RKO (cell line): ENCODE measurements around the gene EIPR1.

Source experiments
- DNase-seq: peaks from one replicate; pipeline ENCODE4 v3.0.0-alpha.2; 2016; ENCODE audit warnings: low spot score

EIPR1 gene

DNA sequence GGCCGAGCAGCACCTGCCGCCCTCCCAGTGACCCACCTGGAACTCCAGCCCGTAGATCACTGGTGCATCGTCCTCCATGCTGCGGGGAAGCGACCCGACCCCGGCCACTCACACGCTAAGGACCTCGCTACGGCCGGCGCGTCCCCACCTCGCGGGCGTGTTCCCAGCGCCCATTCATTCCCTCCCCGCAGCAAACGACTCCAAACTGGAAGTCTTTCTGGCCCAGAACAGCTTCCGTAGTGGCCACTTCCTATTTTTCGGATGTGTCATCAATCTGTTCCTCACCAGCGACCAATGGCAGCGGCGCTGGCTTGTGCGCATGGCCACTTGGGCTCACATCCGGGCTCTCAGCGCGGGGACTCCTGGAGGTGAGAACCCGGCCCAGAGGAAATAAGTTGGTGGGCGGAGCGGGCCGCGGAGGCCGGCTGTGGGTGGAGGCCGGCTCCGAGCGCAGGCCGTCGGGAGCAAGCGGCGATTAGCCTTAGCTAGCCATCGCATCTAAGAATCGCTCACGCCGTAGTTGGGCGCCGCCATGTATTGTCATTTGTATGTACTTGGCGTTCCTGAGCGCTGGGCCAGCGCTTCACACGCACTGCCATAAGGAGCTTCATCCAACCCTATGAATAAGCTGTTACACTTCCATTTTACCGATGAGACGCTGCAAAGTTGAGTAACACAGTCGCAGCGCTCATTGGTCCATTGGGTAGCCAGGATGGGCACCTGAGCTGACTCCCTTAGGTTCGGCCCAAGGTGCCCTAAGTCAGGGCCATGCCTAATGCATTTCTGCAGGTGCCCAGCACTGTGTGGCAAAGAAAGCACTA, at the start of gene EIPR1:
Gene EIPR1 (minus strand): TSS at position 207 of the 821 bp plus-strand sequence. CDS start 129 bp downstream, at position 78.
- DNase-seq: peak; percentile 94

DNA sequence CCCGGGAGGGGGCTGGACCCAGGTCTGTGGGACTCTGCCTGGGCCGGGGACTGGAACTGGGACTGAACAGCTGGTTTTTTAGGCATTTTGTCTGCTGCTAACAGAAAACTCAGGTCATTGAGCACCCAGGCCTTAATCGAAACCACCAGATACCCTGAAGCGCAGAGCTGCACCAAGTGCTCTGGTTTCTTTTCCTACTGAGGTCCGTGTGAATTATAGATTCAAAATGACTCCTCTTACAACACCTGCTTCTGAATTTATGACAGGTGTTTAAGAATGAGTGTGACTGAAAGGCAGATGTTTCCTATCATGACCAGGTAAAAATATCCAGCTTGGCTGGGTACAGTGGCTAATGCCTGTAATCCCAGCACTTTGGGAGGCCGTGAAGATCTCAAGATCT, 49.7 kb upstream of the EIPR1 start:
- DNase-seq: no peak

DNA sequence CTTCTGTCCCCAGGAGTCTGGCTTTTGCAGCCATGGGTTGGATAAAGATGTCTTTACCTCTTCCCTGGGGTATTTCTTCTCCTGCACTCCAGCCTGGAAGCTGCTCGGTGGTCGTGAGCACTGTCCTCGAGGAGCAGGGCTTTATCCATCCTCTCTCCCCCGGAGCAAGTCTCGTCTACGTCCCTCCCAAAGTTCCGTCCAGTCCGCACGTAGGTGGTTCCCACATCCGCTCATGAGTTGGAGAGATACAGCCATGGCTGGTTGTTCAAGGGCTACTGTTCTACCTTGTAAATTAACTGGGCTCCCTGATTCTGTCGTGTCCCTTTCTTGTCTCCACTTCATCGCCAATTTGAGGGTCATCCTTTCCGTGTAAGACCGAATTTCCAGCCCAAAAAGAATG, 49.0 kb upstream of the EIPR1 start:
- DNase-seq: no peak

DNA sequence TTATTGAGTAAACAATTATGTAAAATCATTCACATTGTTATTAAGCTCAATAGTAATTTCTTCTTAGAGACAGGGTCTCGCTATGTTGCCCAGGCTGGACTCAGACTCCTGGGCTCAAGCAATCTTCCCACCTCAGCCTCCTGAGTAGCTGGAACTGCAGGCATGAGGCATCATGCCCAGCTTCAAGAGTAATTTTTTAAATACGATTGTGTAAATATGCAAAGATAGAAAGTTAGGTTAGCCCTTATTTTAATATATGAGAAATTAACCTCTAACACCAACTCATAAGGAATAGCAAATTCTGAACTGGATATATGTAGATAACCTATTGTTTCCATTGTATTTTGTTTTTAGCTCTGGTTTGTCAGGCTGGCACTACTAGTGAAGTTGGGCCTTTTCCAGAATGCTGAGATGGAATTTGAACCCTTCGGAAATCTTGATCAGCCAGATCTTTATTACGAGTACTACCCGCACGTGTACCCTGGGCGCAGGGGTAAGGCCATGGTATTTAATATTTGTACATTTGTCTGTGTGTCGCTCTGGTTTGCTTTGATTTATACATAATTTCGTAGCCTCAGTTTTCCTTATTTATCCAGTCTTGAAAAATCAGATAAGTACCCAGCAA, 46.7 kb upstream of the EIPR1 start:
- DNase-seq: no peak

DNA sequence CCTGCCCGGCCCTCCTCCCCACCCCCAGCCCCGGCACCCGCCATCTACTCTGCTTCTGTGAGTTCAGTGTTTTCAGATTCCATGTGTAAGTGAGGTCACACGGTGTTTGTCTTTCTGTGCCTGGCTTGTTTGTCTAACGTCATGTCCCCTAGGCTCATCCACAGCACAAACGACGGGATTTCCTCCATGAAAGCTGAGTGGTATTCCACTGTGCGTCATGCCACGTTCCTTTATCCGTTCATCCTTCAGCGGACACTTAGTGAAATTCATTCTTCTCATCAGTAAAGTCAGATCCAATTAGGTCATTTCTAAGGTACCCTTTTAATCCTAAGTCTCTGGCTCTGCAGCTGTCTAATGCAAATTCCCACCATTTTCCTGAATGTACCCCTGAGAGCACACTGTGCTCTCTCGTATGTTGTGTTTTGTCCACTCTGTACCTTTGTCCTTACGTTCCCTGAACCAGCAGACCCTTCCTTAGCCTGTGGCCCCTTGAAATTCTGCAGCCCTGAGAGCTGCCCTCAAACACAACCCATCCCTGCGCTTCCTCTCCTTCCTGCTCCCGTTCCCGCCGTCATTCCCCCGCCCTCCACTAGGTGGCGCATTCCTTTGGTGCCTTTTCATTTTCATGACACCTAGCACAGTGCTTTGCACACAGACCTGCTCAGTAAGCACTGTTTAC, 46.0 kb upstream of the EIPR1 start:
- peak; percentile 52 for DNase-seq

DNA sequence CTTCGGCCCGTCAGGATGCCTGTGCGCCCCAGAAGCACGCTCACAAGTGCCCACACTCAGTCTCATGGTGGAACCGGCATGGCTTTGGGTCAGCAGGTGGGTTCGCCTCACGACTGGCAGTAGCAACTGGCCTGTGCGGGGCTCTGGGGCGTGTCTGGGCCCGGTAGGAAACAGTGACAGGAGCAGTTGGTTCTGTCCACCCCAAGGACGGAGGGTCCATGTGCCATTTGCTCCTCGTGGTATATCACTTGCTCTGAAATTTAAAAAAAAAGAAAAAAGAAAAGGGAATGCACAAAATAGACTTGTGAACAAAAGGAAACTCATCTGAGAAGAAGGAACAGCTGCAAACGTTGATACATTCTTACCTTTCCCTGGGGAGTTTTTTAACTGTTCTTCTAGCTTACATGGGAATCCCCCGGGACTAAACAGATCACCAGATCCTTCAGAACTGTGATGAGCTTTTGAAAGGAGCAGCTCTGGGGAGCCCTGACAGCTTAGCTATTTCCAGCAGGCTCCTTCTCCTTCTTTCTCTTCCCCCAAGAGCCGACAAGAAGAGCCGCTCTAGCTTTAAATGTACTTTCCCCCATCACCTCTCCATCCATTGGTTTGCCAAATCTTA, 44.7 kb upstream of the EIPR1 start:
- no peak for DNase-seq

DNA sequence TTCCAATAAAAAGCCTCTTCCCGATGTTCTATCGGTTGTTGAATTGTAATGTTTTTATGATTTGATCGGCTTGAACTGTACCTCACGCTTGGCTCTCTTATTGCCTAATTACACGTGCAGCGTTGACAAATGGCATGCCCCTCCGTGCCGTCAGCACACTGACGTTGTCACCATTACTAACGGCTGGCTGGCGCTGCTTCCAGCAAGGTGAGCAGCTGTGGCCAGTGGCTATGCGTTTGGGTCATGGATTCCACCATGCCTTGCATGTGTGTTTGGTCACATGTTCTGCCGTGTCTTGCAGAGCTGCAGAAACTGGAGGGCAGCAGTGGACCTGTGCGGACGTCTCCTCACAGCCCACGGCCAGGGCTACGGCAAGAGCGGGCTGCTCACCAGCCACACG, 44.0 kb upstream of the EIPR1 start:
- no peak for DNase-seq

DNA sequence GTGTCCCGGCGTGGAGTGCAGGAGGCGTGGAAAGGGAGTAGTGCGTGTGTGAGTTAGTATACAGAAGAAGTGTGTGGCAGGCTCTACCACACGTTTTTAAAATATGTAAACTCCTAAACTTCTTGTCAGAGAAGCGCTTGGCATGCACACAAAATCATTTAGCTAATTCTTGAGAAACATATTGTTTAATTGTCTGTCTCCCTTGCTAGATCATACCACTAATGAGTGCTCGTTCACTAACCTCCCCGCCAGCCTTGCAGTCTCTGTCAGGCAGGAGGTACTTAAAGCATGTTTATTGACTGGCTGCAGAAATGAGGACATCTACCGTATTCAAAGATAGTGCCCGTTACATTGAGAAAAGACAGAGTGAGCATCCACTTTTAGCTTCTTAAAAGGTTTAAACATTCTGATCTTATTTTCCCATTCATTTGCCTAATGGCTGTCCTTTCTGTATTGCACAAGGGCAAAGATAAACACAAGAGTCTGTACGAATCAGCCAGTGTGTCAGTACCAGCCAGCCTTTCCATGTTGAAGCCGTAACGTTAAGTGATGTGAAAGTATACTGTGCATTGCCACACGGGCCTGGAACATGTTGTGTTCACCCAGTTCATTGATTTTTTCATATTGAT, 43.3 kb upstream of the EIPR1 start:
- DNase-seq: no peak

DNA sequence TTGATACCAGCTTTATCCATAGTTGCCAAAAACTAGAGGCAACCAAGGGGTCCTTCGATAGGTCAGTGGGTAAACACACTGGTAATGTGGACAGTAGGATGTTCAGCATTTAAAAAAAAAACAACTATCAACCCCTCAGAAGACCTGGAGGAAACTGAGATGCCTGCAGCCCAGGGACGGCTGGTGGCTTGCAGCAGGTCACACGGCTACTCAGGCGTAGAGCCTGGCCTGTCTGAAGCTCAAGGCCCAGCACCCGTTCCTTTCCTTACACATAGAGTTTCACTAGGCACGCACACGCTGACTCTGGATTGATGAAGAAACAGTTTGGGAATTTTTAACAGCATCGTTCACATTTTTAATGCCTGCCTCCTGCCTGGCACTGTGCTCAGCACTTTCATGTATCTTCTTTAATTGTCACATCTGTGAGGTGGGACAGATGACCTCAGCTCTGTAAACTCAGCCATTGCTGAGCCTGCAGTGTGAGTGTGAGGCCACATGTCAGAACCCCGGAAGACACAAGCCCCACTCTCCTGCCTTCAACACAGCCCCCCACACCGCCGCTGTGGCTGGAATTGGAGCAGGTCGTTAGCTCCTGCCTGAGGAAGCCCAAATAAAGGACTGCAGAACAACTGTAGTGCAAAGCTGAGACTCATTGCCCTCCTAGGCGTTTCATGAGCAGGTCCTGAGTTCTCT, 42.6 kb upstream of the EIPR1 start:
- no peak for DNase-seq

DNA sequence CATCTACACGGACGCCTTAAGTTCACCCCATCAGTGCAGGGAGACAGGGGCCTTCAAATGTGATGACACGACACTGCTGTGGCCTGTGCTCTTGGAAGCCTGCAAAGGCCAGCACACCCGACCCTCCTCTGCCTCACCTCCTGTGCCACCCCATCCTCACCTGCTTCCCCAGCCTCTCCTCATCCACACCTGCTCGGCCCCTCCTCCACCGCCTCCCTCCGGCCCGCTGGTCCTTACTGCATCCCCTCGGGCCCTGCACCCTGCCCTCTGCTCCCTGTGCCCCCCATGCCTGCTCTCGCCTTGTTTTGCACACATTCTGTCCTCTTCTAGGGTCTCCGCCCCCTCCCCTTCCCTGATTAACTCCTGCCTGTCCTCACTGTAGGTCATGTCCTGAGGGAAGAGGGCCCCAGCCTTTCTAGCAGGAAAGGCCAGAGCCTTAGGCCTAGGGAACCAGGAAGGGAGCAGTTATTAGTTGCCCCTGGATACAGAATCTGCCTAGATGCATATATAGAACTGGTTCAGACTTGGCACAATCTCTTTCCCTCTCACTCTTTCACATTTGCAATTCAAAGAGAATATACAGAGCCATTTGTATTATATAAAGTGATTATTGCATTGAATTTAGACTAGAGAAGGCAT, 41.3 kb upstream of the EIPR1 start:
- no peak for DNase-seq

DNA sequence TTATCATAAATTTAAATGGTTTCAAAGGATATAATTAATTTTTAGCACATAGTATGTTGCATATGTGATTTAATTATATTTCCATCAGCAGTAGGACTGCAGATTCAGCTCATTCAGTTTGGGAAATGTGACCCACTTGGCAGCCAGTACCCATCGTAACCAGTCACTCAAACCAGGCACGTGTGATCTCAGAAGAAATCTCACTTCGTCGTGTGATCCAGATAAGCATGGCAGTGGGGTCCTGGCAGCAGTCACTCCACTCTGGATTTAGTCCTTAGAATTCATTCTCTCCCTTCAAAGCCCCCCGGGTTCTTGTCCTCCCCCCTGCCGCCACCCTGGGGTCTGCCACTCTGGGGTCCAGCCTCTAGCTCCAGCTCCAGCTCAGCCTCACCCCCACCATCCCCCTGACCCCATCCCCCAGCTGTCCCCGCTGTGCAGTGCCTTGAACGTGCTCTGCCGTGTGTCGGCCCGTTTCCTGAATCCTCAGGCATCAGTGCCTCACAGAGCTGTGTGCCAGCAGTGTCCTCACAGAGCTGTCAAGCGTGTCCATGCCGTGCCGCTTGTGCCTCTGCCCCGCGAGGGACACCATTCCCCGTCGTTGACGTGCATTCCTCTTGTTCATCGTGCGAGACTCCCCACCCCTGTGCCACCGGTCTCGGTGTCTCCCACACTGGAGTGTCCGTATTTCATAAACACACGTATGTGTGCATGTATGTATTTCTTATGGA, 36.7 kb upstream of the EIPR1 start:
- DNase-seq: no peak

DNA sequence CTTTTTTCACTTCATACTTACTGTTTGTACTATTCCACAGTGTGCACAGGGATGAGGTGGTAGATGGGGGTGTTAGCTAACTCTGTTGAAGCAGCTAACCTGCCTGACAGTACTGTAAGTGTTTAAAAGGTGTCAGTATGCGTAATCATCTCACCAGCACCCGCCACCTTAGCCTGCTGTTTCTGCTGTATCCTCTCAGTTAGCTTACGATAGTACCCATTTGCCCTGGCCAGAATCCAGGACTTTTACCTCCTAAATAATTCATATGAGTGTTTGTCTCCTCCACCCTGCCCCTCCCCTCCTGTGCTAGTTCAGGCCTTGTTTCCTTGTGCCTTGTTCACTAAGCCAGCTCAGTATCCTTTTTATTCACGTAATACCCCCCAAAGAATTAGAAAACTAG, 36.1 kb upstream of the EIPR1 start:
- no peak for DNase-seq

DNA sequence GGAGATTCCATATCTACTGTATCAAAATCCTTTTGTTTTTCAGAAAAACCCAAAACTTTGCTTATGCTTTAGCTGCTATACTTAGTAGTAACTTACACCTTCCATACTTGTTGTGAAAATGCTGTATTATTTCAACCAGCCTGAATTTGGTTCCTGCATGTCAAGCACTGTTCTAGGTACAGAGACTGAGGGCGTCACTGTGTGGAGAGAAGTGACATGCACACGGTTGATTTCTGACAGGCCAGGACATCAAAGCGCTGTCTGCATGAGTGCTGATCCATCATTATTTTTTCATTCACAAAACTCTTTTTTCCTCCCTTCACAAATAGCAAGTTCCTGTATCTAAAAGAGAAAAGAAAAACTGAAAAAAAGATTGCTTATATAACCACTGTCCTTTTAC, 33.5 kb upstream of the EIPR1 start:
- DNase-seq: no peak

DNA sequence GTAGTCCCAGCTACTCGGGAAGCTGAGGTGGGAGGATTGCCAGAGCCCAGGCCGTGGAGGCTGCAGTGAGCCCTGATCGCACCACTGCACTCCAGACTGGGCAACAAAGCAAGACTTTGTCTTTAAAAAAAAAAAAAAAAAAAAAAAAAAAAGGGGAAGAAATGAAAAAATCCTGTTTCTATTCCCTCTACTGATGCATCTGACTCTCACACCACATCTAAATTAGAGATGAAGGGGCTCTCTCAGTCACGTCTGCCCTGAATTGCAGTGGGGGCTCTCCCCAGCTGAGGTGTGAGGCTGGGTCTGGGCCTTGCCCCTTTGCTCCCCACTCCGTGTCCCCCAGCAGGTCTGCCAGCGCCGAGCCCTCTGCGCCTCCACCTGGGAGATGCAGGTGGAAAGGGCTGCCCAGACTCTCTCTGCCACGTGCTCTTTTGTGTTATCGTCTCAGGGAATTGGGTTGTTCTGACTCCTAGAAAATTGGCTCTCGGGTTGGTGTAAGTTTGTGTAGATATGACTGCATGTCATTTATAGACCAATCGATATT, 32.1 kb upstream of the EIPR1 start:
- no peak for DNase-seq

DNA sequence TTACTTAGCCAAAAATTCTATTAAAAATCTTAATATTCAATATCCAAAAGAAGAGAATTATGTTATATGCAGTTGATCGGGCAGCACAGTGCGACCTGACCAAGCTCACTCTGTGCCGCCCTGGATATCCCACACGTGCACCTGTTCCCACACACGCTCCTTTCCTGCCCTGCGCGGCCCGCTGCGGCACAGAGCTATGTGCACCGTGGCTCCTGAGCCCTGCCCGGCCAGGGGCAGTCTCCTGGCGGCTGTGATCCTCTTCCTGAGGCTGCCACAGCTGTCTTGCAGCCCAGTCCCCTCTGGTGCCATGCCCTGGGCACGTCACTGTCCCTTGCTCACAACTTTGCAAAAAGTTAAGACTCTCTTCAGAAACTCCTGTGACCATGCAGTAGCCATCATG, 31.2 kb upstream of the EIPR1 start:
- no peak for DNase-seq

DNA sequence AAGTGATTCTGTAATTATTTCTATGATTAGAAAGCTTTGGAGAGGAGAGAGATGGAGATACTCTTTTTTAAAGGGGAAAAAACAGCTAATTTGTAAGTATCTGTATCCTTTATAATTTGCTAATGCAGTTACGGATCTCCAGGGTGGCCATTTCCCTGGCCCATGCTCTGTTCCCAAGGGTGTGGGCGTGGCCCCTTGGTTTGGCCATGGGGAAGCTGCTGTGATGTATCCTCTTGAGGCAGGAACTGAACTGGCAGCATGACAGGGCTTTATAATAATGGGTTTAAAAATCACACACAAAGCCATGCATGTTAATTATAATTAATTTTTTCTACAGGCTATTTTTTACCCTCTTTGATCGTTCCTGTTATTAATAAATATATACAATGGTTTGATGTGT, 28.9 kb upstream of the EIPR1 start:
- DNase-seq: no peak

DNA sequence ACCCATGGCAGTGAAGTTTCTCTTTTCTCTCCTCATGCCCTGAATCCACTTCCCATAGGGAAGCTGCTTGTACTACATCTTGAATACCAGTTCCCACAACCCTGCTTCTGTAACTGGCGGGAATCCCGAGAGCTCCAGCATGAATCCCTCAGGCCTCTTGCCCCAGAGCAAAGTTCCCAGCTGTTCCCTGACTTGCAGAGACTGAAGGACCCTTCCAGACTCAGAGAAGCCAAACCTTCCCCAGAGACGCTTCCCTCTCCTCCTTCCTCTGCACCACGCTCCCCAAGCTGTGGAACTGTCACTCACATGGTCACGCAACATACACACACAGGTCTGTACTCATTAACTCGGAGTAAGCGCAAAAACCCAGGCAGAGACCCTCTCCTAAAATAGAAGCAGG, 28.3 kb upstream of the EIPR1 start:
- DNase-seq: no peak

DNA sequence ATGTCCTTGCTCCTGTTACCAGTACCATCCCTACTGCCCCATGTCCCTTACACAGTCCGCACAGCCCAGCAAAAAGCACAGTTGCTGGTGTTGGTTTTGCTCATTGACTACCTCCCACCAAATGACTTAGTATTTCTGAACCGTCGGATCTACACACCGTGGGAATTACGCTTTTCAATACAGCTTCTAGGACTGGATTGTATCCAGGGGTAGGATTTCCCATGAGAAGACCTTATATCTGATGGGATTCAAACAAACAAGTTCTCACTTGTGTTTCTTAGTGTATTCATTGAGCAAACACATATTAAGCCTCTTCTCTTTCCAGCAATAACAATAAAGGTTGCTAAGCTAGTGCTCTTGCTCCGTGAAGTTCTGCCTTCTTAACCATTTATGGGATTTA, 27.7 kb upstream of the EIPR1 start:
- DNase-seq: no peak

DNA sequence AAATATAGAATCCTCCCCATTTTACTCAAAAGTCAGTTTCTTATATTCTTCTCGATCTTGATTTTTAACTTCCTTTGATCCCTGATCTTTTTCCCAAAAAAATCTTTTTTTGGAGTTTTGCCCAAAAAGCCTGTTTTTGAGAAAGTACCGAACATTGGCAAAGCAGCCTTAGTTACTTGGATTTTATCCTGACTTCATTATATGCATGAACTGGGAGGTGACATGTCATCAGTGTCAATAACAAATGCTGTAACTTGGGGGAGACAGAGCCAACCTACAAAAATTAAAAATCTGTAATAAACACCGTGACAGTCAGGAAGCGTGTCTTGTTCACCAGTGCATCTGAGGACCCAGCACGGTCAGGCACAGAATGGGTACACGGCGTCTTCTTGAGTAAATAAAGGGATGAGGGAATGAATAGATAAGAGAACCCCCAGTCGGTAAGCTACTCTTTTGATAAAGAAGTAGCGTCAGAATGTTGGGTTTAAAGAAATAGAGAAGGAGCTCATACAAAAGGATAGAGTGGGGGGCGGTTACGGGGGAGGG, 26.8 kb upstream of the EIPR1 start:
- DNase-seq: no peak
